Immature natural killer cell (primary cell): Measurements from ENCODE around the gene PRDX6. TPM values are rescaled to one million over a fixed set of nuclear protein-coding genes. Genes with fewer than 3 reads are reported as not detected.

ENCODE experiments used
- DNase-seq, 3 donors: peaks; one replicate each; pipeline ENCODE4 v3.0.0; 2022; ENCODE audit warnings: mixed read lengths in 1 of 3
- H3K27ac Mint-ChIP-seq, 6 donors: one replicate each; pipeline ENCODE4 v1.8.0; 2020; ENCODE audit warnings: mixed read lengths in 6 of 6, mild to moderate bottlenecking in 5 of 6, inconsistent platforms in 4 of 6, moderate library complexity in 3 of 6
- H3K27me3 Mint-ChIP-seq, 3 donors: one replicate each; pipeline ENCODE4 v1.8.0; 2020 to 2021; ENCODE audit warnings: low read depth in 3 of 3, mild to moderate bottlenecking in 3 of 3, mixed read lengths in 3 of 3, moderate library complexity in 3 of 3, inconsistent platforms in 1 of 3
- H3K36me3 Mint-ChIP-seq, 3 donors: one replicate each; pipeline ENCODE4 v1.8.0; 2020; ENCODE audit warnings: mixed read lengths in 3 of 3, inconsistent platforms in 2 of 3, mild to moderate bottlenecking in 2 of 3
- H3K4me1 Mint-ChIP-seq, 2 donors: one replicate each; pipeline ENCODE4 v1.8.0; 2020; ENCODE audit warnings: inconsistent platforms in 2 of 2, mild to moderate bottlenecking in 2 of 2, mixed read lengths in 2 of 2, moderate library complexity in 1 of 2
- H3K4me3 Mint-ChIP-seq, 5 donors: one replicate each; pipeline ENCODE4 v1.8.0; 2020; ENCODE audit warnings: mild to moderate bottlenecking in 5 of 5, mixed read lengths in 5 of 5, inconsistent platforms in 3 of 5, moderate library complexity in 3 of 5
- H3K9me3 Mint-ChIP-seq, 6 donors: one replicate each; pipeline ENCODE4 v1.8.0; 2020; ENCODE audit warnings: mild to moderate bottlenecking in 6 of 6, mixed read lengths in 6 of 6, inconsistent platforms in 4 of 6, moderate library complexity in 3 of 6
- polyA plus RNA-seq, 3 donors: library from polyadenylated mRNA; unstranded; fragments of 300-500 nt; fragmentation: Illumina TruSeq; gene quantifications; one replicate each; pipeline ENCODE4 v1.2.3, GENCODE V29; 2021

Gene PRDX6, protein sequence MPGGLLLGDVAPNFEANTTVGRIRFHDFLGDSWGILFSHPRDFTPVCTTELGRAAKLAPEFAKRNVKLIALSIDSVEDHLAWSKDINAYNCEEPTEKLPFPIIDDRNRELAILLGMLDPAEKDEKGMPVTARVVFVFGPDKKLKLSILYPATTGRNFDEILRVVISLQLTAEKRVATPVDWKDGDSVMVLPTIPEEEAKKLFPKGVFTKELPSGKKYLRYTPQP
- 100 to 1,000 TPM; 104 to 138 (median 108) TPM for polyA plus RNA-seq

GRCh38 chr1:173477286-173478093, at the start of gene PRDX6:
Gene PRDX6 (plus strand): TSS chr1:173477335. CDS start chr1:173477398, 63 bp downstream.
- Mint-ChIP-seq H3K4me3 (peak within 1 kb of the TSS; percentile 87 to 92 (median 91)), H3K27me3 (peaks cover 5 to 9% (median 6%) of the 10 kb centered on the region in 3 donors), H3K9me3 (no peaks in the 10 kb centered on the region), H3K4me1 (peaks cover 44 to 64% of the 10 kb centered on the region in 2 donors), H3K36me3 (peaks cover 9 to 23% (median 14%) of the 10 kb centered on the region in 3 donors), H3K27ac (peak within 1 kb of the TSS; percentile 85 to 97 (median 96))
- DNase-seq: peak; percentile 80 to 84 (median 82)

DNA sequence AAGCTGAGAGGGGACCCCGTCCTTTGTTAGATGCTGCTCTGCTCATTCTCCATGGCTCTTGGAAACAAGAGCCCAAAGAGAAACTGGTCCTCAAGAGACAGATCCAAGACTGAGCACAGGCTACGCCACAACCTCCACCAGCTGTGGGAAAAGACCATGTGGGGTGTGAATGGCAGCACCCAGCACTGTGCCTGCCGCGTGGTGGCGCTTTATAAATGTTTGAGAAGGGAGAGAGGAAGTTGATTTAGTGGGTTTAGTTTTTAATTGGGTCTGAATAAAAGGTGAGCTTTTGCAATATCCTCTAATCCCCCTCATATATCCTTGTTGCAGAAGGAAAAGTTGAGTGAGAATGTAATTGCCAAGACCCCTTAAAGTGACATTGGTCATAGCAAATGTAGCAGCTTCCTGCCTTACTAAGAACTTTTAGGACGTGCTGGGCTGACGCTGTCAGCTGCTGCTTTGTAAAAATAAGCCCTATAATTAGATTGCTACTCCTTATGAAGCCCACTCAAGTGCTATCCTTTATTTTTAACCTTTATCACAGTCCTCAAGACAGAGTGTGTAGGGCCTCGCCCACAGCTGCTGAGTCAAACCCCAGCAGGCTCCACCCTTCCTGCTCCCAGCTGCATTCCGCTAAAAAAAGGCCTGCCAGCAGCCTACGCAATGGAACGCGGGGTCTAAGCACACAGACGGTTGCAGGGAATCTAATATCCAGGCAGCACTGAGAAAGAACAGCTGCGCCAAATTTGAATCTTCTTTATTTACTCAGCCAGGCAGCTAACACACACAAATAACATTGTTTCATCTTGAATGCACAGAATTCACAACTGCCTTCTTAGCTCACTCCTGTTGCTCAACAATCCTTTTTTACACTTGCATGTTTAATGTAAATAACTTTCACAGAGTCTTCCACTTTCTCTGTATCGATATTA, 47.4 kb upstream of the PRDX6 start:
- Mint-ChIP-seq H3K27me3 (peaks cover 0 to 2% (median 0%) of the 10 kb centered on the region in 3 donors), H3K4me1 (peaks cover 43 to 47% of the 10 kb centered on the region in 2 donors), H3K4me3 (peak overlapping the region; percentile 47 to 90 (median 75)), H3K27ac (peak overlapping the region; percentile 53 to 86 (median 76)), H3K9me3 (no peaks in the 10 kb centered on the region), H3K36me3 (no peaks in the 10 kb centered on the region)
- DNase-seq: peak; percentile 46 to 58 (median 52)

DNA sequence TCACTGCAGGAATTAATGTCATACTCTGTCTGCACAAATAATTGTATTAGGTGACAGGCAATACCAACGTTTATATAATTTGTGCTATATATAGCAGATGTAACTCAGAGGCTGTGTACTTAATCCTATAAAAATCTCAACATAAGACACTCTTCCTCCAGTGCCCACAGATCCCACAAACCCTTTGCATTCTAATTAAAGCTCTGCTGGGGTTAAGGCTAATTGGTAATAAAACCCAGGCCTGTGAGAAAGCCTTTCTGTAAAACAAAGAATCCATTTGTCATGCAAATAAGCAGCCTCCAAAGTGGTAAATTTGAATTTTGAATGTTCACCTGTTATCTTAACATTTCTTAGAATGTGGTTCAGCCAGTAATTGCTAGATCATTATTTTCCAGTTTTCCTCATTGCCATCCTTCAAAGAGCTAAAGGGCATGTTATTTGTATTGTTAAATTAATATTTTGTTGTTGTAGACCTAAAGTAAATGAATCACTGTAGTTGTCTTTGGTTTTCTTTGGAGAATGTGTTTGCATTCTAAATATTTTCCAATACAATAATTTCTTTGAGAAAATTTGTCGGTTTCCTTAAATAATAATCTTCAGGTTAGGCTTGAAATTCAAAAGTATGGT, 46.3 kb upstream of the PRDX6 start:
- Mint-ChIP-seq H3K9me3 (no peaks in the 10 kb centered on the region), H3K4me1 (peaks cover 47% of the 10 kb centered on the region in 2 donors), H3K36me3 (no peaks in the 10 kb centered on the region), H3K27me3 (peaks cover 0 to 2% (median 0%) of the 10 kb centered on the region in 3 donors), H3K4me3 (peak overlapping the region in 1 of 5 donors; percentile 87), H3K27ac (peak overlapping the region in 1 of 6 donors; percentile 81)
- peak in 1 of 3 donors; percentile 11 for DNase-seq

DNA sequence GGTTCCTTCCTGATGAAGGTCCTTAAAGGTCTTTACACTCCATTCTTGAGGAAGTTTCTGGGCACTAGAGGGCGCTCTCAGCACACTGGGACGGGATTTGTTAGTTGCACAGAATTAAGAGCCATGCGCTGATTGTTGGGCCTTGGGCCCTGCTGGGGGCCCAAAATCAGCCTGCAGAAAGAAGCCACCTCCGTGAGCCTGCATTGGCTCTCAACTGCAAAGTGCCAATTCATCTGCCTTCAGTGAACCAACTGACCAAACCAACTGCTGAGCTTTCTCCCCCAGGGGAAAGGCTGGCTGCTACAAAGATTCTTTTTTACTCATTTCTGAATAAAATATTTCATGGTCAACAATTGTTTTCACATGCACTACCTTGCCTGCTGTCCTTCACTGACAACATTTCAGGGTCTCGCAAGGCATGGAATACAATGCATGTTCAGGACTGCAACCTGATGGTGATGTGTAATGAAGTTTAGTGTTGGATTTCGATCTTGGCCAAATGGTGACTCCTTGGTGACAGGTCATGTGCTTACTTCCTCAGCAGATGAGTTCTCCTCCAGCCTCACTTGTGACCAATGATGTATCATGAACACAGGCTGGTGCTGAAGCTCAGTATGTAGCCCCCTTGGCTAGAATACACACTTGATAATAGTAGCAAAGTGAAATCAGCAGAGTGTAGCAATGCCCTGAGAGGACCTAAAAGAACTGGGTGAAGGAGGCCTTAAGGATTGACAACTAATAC, 45.7 kb upstream of the PRDX6 start:
- Mint-ChIP-seq H3K36me3 (no peaks in the 10 kb centered on the region), H3K4me1 (peaks cover 47% of the 10 kb centered on the region in 2 donors), H3K27me3 (peaks cover 0 to 2% (median 0%) of the 10 kb centered on the region in 3 donors), H3K27ac (no peak overlapping the region), H3K4me3 (no peak overlapping the region), H3K9me3 (no peaks in the 10 kb centered on the region)
- DNase-seq: peak; percentile 71 to 78 (median 72)

DNA sequence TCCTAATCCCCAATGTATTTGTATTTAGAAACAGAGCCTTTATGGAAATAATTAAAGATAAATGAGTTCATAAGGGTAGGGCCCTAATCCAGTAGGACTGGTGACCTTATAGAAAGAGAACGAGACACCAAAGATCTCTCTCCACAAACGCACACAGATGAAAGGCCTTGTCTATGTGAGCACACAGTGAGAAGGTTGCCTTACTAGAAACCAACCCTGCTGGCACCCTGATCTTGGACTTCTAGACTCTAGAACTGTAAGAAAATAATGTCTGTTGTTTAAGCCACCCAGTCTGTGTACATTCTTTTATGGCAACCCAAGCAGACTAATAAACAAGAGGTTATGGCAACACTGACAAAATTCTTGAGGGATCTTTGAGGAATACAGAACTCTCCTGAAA, 44.8 kb upstream of the PRDX6 start:
- H3K27ac Mint-ChIP-seq: no peak overlapping the region
- no peaks in the 10 kb centered on the region for H3K9me3 Mint-ChIP-seq
- DNase-seq: no peak
- no peaks in the 10 kb centered on the region for H3K36me3 Mint-ChIP-seq
- peaks cover 0 to 2% (median 2%) of the 10 kb centered on the region in 3 donors for H3K27me3 Mint-ChIP-seq
- no peak overlapping the region for H3K4me3 Mint-ChIP-seq
- H3K4me1 Mint-ChIP-seq: peaks cover 47% of the 10 kb centered on the region in 2 donors

DNA sequence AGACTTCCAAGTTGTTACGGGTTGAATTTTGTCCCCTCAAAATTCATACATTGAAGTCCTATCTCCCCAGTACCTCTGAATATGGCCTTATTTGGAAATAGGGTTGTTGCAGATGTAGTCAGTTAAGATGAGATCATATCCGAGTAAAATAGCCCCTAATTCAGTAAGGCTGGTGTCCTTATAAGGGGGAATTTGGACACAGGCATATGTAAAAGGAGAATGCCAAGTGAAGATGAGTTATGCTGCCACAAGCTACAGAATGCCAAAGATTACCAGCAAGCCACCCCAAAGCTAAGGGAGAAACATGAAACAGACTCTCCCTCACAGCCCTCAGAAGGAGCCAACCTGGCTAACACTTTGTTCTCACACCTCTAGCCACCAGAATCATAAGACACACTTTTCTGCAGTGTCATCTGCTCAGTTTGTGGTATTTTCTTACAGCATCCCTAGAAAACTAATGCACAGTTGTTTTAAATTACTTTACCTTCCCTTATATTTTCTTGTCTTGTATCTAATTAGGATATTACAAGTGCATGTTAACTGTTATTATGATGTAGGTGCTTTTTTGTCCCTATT, 43.3 kb upstream of the PRDX6 start:
- Mint-ChIP-seq H3K27me3 (peaks cover 0 to 2% (median 2%) of the 10 kb centered on the region in 3 donors), H3K9me3 (no peaks in the 10 kb centered on the region), H3K36me3 (peaks cover 0 to 7% (median 4%) of the 10 kb centered on the region in 3 donors), H3K27ac (peak overlapping the region in 4 of 6 donors; percentile 3 to 51 (median 30)), H3K4me1 (peaks cover 44 to 47% of the 10 kb centered on the region in 2 donors), H3K4me3 (peak overlapping the region in 1 of 5 donors; percentile 14)
- peak; percentile 15 to 38 (median 33) for DNase-seq

- Mint-ChIP-seq H3K36me3 (peaks cover 0 to 15% (median 9%) of the 10 kb centered on the region in 3 donors), H3K9me3 (no peaks in the 10 kb centered on the region), H3K27ac (no peak overlapping the region), H3K4me1 (peaks cover 16 to 22% of the 10 kb centered on the region in 2 donors), H3K27me3 (peaks cover 0 to 2% (median 1%) of the 10 kb centered on the region in 3 donors), H3K4me3 (no peak overlapping the region)
- no peak for DNase-seq
Measured at GRCh38 chr1:173436841-173437428, 40.2 kb upstream of the PRDX6 start.

DNA sequence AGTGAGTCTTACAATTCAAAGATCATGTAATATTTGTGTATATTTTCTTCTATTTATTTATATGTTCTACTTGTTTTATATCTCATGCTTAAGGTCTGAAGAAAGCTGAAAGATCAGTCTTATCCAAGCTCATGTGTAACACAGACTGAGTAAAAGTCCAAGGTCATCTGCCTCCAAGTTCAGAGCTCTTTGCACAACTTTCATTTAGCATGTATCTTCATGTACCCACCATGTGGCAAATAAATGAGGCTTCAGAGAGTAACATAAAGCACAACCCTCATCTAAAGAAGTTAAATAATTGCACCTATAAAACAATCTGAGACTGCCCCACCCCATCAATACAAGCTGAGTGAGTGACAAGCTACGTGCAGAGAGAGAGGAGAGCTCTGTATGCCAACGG, 38.5 kb upstream of the PRDX6 start:
- peaks cover 8 to 14% of the 10 kb centered on the region in 2 donors for H3K4me1 Mint-ChIP-seq
- no peak overlapping the region for H3K4me3 Mint-ChIP-seq
- DNase-seq: no peak
- H3K27me3 Mint-ChIP-seq: peaks cover 0 to 2% (median 0%) of the 10 kb centered on the region in 3 donors
- H3K27ac Mint-ChIP-seq: peak overlapping the region in 2 of 6 donors; percentile 13 to 33
- H3K9me3 Mint-ChIP-seq: no peaks in the 10 kb centered on the region
- H3K36me3 Mint-ChIP-seq: peaks cover 3 to 20% (median 15%) of the 10 kb centered on the region in 3 donors

DNA sequence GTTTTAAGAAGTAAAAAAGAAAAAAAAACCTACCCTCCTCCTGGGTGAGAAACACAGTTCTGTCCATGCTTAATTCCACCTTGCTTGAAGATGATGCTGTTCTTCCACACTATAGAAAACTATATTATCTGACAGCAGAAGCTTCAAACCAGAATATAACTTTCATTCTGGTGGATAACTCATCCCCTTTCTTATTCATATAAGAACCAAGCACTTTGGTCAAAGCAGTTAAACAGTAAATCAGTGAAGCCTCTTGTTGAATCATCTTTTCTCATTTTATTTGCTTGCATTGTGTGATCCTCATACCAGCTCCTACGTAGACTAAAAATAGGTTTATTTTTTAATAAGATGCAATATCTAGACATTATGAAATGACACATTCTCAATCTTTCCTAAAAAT, 36.7 kb upstream of the PRDX6 start:
- Mint-ChIP-seq H3K36me3 (peaks cover 9 to 26% (median 23%) of the 10 kb centered on the region in 3 donors), H3K27ac (no peak overlapping the region), H3K27me3 (peaks cover 0 to 2% (median 0%) of the 10 kb centered on the region in 3 donors), H3K4me3 (no peak overlapping the region), H3K9me3 (no peaks in the 10 kb centered on the region), H3K4me1 (peaks cover 11 to 12% of the 10 kb centered on the region in 2 donors)
- no peak for DNase-seq

- H3K36me3 Mint-ChIP-seq: peaks cover 36 to 47% (median 45%) of the 10 kb centered on the region in 3 donors
- H3K27ac Mint-ChIP-seq: peak overlapping the region in 2 of 6 donors; percentile 2 to 30
- no peak overlapping the region for H3K4me3 Mint-ChIP-seq
- H3K4me1 Mint-ChIP-seq: peaks cover 12 to 25% of the 10 kb centered on the region in 2 donors
- peaks cover 0 to 2% (median 0%) of the 10 kb centered on the region in 3 donors for H3K27me3 Mint-ChIP-seq
- peaks cover 0 to 14% (median 2%) of the 10 kb centered on the region in 6 donors for H3K9me3 Mint-ChIP-seq
- DNase-seq: no peak
Measured at GRCh38 chr1:173444757-173445156, 32.4 kb upstream of the PRDX6 start.

DNA sequence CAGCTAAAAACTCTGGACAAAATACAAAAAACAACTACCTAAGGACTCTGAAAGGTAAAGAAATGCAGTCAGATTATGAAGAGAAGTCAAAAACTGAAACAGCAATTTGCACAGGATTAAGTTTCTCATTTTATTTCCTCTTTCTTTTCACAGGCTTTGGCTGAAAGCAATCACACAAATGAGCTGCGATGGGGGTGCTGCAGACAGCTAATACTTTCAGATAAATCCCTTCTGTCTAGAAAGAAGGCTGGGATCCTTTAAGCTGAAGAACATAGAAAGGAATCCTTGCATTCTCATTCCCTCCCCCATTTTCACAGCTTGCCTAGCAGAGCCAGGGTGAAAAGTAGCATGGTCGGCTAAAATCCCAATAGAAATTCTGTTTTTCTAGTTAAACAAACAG, 32.0 kb upstream of the PRDX6 start:
- Mint-ChIP-seq H3K4me3 (no peak overlapping the region), H3K27ac (peak overlapping the region in 2 of 6 donors; percentile 2 to 30), H3K36me3 (peaks cover 36 to 47% (median 44%) of the 10 kb centered on the region in 3 donors), H3K27me3 (peaks cover 0 to 2% (median 0%) of the 10 kb centered on the region in 3 donors), H3K9me3 (peaks cover 0 to 14% (median 2%) of the 10 kb centered on the region in 6 donors), H3K4me1 (peaks cover 12 to 25% of the 10 kb centered on the region in 2 donors)
- DNase-seq: no peak
